Omental fat pad (tissue), 4 donors: Measurements from ENCODE around the gene CCDC83. TPM values are rescaled to one million over a fixed set of nuclear protein-coding genes. Genes with fewer than 3 reads are reported as not detected.
"Not testable (repeated sequence)": the region's sequence is repeated elsewhere in the genome, so short reads cannot be mapped to it uniquely, and the experiment has no call there.

Source experiments
- ATAC-seq: fragments of 150-250 bp; one replicate; pipeline ENCODE4 v1.9.1; 2016; ENCODE audit warnings: mild to moderate bottlenecking, moderate library complexity; ENCODE audit not compliant: low FRiP score
- DNase-seq: peaks from one replicate; pipeline ENCODE4 v3.0.0-alpha.2; 2019; ENCODE audit warnings: low spot score
- total RNA-seq, 4 donors: library from RNA; depleted of rRNA; stranded (reverse); fragments of >200 nt; gene quantifications; one replicate each; pipeline ENCODE4 v1.1.0, GENCODE V29; 2016
- TF ChIP-seq, protein P1 (sequence below), 3 donors: fragments of 450-650 bp; IDR thresholded peaks; one replicate each; pipeline ENCODE4 v1.5.1; 2016 to 2017; ENCODE audit warnings: antibody characterized with exemption in 3 of 3, mild to moderate bottlenecking in 3 of 3, moderate library complexity in 2 of 3

Gene CCDC83
- total RNA-seq, 4 donors from 2014 or later: 3.2 TPM; not detected in 3

DNA sequence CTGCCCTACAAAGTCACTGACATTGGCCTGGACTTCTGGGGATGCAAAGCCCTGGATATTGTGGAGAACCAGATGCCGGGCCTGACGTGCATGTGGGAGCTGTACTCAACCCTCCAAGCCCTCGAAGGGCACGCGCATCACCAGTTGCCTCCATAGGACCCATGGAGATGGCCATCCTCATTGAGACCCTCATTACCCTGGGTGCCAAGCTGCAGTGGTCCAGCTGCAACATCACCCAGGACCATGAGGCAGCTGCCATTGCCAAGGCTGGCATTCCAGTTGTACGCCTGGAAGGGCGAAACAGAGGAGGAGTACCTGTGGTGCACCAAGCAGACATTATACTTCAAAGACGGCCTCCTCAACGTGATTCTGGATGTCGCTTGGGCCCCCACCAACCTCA, 1.9 kb downstream of the CCDC83 start:
- DNase-seq: no peak
- no peak for ATAC-seq
- TF ChIP-seq, protein P1, sequence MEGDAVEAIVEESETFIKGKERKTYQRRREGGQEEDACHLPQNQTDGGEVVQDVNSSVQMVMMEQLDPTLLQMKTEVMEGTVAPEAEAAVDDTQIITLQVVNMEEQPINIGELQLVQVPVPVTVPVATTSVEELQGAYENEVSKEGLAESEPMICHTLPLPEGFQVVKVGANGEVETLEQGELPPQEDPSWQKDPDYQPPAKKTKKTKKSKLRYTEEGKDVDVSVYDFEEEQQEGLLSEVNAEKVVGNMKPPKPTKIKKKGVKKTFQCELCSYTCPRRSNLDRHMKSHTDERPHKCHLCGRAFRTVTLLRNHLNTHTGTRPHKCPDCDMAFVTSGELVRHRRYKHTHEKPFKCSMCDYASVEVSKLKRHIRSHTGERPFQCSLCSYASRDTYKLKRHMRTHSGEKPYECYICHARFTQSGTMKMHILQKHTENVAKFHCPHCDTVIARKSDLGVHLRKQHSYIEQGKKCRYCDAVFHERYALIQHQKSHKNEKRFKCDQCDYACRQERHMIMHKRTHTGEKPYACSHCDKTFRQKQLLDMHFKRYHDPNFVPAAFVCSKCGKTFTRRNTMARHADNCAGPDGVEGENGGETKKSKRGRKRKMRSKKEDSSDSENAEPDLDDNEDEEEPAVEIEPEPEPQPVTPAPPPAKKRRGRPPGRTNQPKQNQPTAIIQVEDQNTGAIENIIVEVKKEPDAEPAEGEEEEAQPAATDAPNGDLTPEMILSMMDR (IDR thresholded peaks at IDR 0.05): no peak

GRCh38 chr11:85859541-85859940, 4.4 kb downstream of the CCDC83 start:
- not testable (repeated sequence) for ATAC-seq

DNA sequence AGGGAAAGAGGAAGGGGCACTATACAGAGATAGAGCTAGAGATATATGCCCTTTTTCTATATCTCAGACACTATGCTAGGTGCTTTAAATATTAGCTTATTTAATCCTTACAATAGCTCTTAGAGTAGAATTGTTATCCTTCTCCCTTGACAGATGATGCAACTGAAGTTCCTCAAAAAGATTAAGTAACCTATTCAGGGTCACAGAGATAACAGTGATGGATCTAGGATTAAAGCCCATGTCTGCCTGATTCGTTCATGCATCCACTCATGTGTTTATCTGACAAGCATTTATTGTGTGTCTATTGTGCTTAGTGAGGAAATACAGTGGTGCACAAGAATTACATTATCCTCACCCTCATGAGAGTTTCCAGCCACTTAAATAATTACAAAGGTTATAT, 8.7 kb downstream of the CCDC83 start:
- no peak for DNase-seq
- TF ChIP-seq, protein P1 (IDR thresholded peaks at IDR 0.05): no peak
- no peak for ATAC-seq

More at GRCh38 chr11:85859541-85859940, 4.4 kb downstream of the CCDC83 start:
- not testable (repeated sequence) for DNase-seq

DNA sequence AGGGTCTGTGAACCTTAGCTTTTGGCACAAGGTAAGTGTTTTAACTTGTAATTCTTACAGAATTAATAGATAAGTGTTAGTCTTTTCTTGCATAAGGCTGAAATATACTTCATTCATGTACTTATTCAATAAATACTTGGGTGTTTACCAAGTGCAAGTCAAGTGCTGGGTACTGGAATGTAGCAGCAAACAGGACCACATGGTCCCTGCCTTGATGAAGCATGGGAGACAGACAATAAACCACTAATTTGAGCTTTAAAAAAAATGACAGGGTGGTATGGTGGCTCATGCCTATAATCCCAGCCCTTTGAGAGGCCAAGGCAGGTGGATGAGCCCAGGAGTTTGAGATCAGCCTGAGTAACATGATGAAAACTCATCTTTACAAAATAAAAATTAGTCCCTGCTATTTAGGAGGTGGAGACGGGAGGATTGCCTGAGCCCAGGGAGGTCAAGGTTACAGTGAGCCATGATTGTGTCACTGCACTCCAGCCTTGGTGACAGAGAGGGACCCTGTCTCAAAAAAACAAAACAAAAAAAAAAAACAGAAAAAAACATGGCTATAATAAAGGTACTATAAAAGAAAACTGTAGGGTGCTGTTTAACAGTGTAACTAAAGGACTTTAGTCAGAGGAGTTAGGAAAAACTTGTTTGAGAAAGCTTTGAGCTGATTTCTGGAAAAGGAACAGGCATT, 11.1 kb downstream of the CCDC83 start:
- DNase-seq: no peak
- TF ChIP-seq, protein P1 (IDR thresholded peaks at IDR 0.05): no peak
- no peak for ATAC-seq

- no peak for DNase-seq
- TF ChIP-seq, protein P1 (IDR thresholded peaks at IDR 0.05): no peak
- ATAC-seq: no peak
These were observed 12.6 kb downstream of the CCDC83 start for GRCh38 chr11:85867751-85868150.

GRCh38 chr11:85869781-85870180, 14.6 kb downstream of the CCDC83 start:
- TF ChIP-seq, protein P1 (IDR thresholded peaks at IDR 0.05): no peak
- ATAC-seq: no peak
- no peak for DNase-seq

GRCh38 chr11:85874265-85874664, 19.1 kb downstream of the CCDC83 start:
- no peak for ATAC-seq
- TF ChIP-seq, protein P1 (IDR thresholded peaks at IDR 0.05): no peak

More at GRCh38 chr11:85874265-85874664, 19.1 kb downstream of the CCDC83 start:
- no peak for DNase-seq
